HCT116 (cell line): ENCODE results near the gene RND2. TPM values are rescaled to one million over a fixed set of nuclear protein-coding genes. Genes with fewer than 3 reads are reported as not detected.

Experiments
- ATAC-seq: fragments of 200-7000 bp; cut with Tn5 transposase; 2 replicates; pipeline ENCODE4 v1.9.1; 2020; ENCODE audit warnings: mild to moderate bottlenecking, moderate library complexity
- BruUV-seq: library from RNA; stranded (reverse); fragments of 400-500 nt; replicated peaks from 2 replicates; lab custom pipeline; 2021; lab: Mats Ljungman, UMichigan
- CTCF ChIA-PET: fragments of 300-600 bp; sonication (Branson Sonifier 250); formaldehyde crosslinking; loops from one replicate; lab custom pipeline; 2021; ENCODE audit warnings: antibody characterized with exemption; lab: Charles Lee
- POLR2A ChIA-PET: fragments of 300-600, 350-600 bp; sonication (Branson Sonifier 250); formaldehyde crosslinking; loops from one replicate; lab custom pipeline; 2021; ENCODE audit warnings: antibody characterized with exemption; lab: Charles Lee
- RAD21 ChIA-PET, 2 experiments: fragments of 300-600 bp; sonication (Branson Sonifier 250); formaldehyde crosslinking; loops; one replicate each; lab custom pipeline; 2023; ENCODE audit warnings: low total read pairs in 2 of 2; ENCODE audit not compliant: uncharacterized antibody in 2 of 2, unreplicated experiment in 2 of 2, low non-redundant PET in 1 of 2; lab: Charles Lee
- DNase-seq: peaks from one replicate; pipeline ENCODE4 v3.0.0-alpha.2; 2010; ENCODE audit warnings: low read depth, low spot score
- H2AFZ ChIP-seq: fragments of 200-600 bp; shearing (Covaris generic), sonication (generic); 2 replicates; pipeline ENCODE4 v1.6.1; 2017; ENCODE audit warnings: low read depth, mixed run types, mixed read lengths, antibody characterized with exemption, low read length; ENCODE audit not compliant: poor library complexity, severe bottlenecking
- H3K27ac ChIP-seq: 2 replicates; pipeline ENCODE4 v1.5.1; 2012; ENCODE audit warnings: low read depth, low read length
- H3K27me3 ChIP-seq: fragments of 200-600 bp; sonication (generic); 2 replicates; pipeline ENCODE4 v1.6.1; 2016; ENCODE audit warnings: mixed run types, low read length, mixed read lengths; ENCODE audit not compliant: insufficient read depth
- H3K36me3 ChIP-seq, 2 experiments: fragments of 200-500 bp in 1 of 2; fragments of 200-600 bp in 1 of 2; sonication (Bioruptor generic) in 1 of 2; sonication (generic) in 1 of 2; 2 replicates each; pipeline versions ENCODE4 v1.5.1 to v1.6.1; 2014 to 2016; ENCODE audit warnings: low read length in 2 of 2, inconsistent platforms in 1 of 2, mixed read lengths in 1 of 2, mixed run types in 1 of 2; ENCODE audit not compliant: insufficient read depth in 2 of 2, control insufficient read depth in 1 of 2
- H3K4me1 ChIP-seq, 2 experiments: fragments of 200-600 bp in 1 of 2; sonication (generic) in 1 of 2; 2 replicates each; pipeline versions ENCODE4 v1.5.1 to v1.6.1; 2012 to 2017; ENCODE audit warnings: low read length in 2 of 2, inconsistent platforms in 1 of 2, mild to moderate bottlenecking in 1 of 2, mixed read lengths in 1 of 2, mixed run types in 1 of 2, moderate library complexity in 1 of 2; ENCODE audit not compliant: insufficient read depth in 2 of 2, control insufficient read depth in 1 of 2
- H3K4me2 ChIP-seq: fragments of 200-600 bp; sonication (generic); 2 replicates; pipeline ENCODE4 v1.6.1; 2017; ENCODE audit warnings: mixed run types, low read length, mixed read lengths
- H3K4me3 ChIP-seq, 2 experiments: fragments of 200-600 bp in 1 of 2; sonication (generic) in 1 of 2; replicated peaks in 1 of 2; 2 replicates each; pipeline ENCODE4 v1.5.1; 2011 to 2016; ENCODE audit warnings: low read length in 2 of 2, control low read depth in 1 of 2, low read depth in 1 of 2, mild to moderate bottlenecking in 1 of 2, mixed read lengths in 1 of 2, mixed run types in 1 of 2
- H3K79me2 ChIP-seq: fragments of 200-600 bp; sonication (generic); 2 replicates; pipeline ENCODE4 v1.6.1; 2017; ENCODE audit warnings: mild to moderate bottlenecking, mixed run types, low read length, moderate library complexity, mixed read lengths; ENCODE audit not compliant: insufficient read depth
- H3K9ac ChIP-seq: fragments of 200-600 bp; sonication (generic); 2 replicates; pipeline ENCODE4 v1.6.1; 2016; ENCODE audit warnings: low read length, mixed read lengths
- H3K9me2 ChIP-seq: fragments of 200-600 bp; sonication (generic), shearing (Covaris generic); 2 replicates; pipeline ENCODE4 v1.6.1; 2017; ENCODE audit warnings: mixed run types, mild to moderate bottlenecking, moderate library complexity; ENCODE audit not compliant: insufficient read depth
- H3K9me3 ChIP-seq, 2 experiments: fragments of 200-500 bp in 1 of 2; fragments of 200-600 bp in 1 of 2; sonication (Bioruptor generic) in 1 of 2; sonication (generic) in 1 of 2; 2 replicates each; pipeline ENCODE4 v1.6.1; 2014 to 2017; ENCODE audit warnings: low read length in 2 of 2, mixed read lengths in 2 of 2, inconsistent platforms in 1 of 2, low read depth in 1 of 2, mild to moderate bottlenecking in 1 of 2, mixed run types in 1 of 2, moderate library complexity in 1 of 2; ENCODE audit not compliant: control insufficient read depth in 1 of 2, insufficient read depth in 1 of 2
- H4K20me1 ChIP-seq: fragments of 200-600 bp; sonication (generic), shearing (Covaris generic); 2 replicates; pipeline ENCODE4 v1.6.1; 2017; ENCODE audit warnings: mixed run types, mild to moderate bottlenecking, moderate library complexity; ENCODE audit not compliant: insufficient read depth
- ATF3 ChIP-seq: IDR thresholded peaks from 2 replicates; pipeline ENCODE4 v1.6.1; 2012
- CBX3 ChIP-seq: IDR thresholded peaks from 2 replicates; pipeline ENCODE4 v1.6.1; 2012; ENCODE audit warnings: low read depth
- CEBPB ChIP-seq: IDR thresholded peaks from 2 replicates; pipeline ENCODE4 v1.6.1; 2012; ENCODE audit warnings: low read depth
- EGR1 ChIP-seq: IDR thresholded peaks from 2 replicates; pipeline ENCODE4 v1.6.1; 2012; ENCODE audit warnings: low read depth
- ELF1 ChIP-seq: IDR thresholded peaks from 2 replicates; pipeline ENCODE4 v1.6.1; 2012; ENCODE audit warnings: low read depth, borderline replicate concordance
- EZH2 ChIP-seq: fragments of 200-600 bp; sonication (generic); IDR thresholded peaks from 2 replicates; pipeline ENCODE4 v1.6.1; 2017; ENCODE audit warnings: antibody characterized with exemption, mixed run types
- EZH2phosphoT487 ChIP-seq: fragments of 200-600 bp; IDR thresholded peaks from 2 replicates; pipeline ENCODE4 v1.6.1; 2018; ENCODE audit warnings: antibody characterized with exemption, borderline replicate concordance
- JUND ChIP-seq: IDR thresholded peaks from 2 replicates; pipeline ENCODE4 v1.6.1; 2012
- MAX ChIP-seq: IDR thresholded peaks from 2 replicates; pipeline ENCODE4 v1.6.1; 2012
- POLR2A ChIP-seq: IDR thresholded peaks from 2 replicates; pipeline ENCODE4 v1.7.0; 2011; ENCODE audit warnings: borderline replicate concordance; ENCODE audit not compliant: insufficient read depth, insufficient read length; ENCODE audit errors: extremely low read depth
- RAD21 ChIP-seq: IDR thresholded peaks from 2 replicates; pipeline ENCODE4 v1.6.1; 2012; ENCODE audit warnings: low read depth, mild to moderate bottlenecking
- SIN3A ChIP-seq: IDR thresholded peaks from 2 replicates; pipeline ENCODE4 v1.6.1; 2012; ENCODE audit warnings: low read depth
- intact Hi-C: fragments of 100-400 bp; cut with micrococcal nuclease; formaldehyde crosslinking; loops from 2 replicates; pipeline ENCODE4 v1.10.0; 2022
- total RNA-seq: library from RNA; stranded (reverse); gene quantifications from one replicate; pipeline ENCODE4 v1.2.1, GENCODE V29; 2021; ENCODE audit not compliant: unreplicated experiment

The RND2 gene
- total RNA-seq, 1 experiment from 2014 or later, result 0.66 TPM

GRCh38 chr17:42985225-42985624 is 39.8 kb upstream of the RND2 start:
- ChIA-PET RAD21 (no interaction called here), CTCF (interaction anchor here (1.4 kb wide), 1 partner anchor 12 kb away, joined by 5 read pairs; no protein-coding TSS in a partner anchor)
- intact Hi-C loops, result no loop called here

GRCh38 chr17:42989141-42989540 is 35.9 kb upstream of the RND2 start:
- no peak overlapping the region for H3K27ac ChIP-seq
- no TSS peak for BruUV-seq
- no peak overlapping the region for H3K4me2 ChIP-seq
- no peaks in the 10 kb centered on the region for H3K9me2 ChIP-seq
- H3K9ac ChIP-seq, result no peak overlapping the region
- no peak overlapping the region for H2AFZ ChIP-seq
- TF ChIP-seq EZH2, result no peak
- no peak for TF ChIP-seq POLR2A
- TF ChIP-seq MAX, result no peak
- no peak for TF ChIP-seq RAD21
- no peak for TF ChIP-seq ELF1
- no peak for TF ChIP-seq ATF3
- no peak for TF ChIP-seq CBX3
- TF ChIP-seq JUND, result no peak
- TF ChIP-seq CEBPB, result no peak
- no peak for TF ChIP-seq EZH2phosphoT487
- TF ChIP-seq EGR1, result no peak
- intact Hi-C loops, result no loop called here
- DNase-seq (no peak), ATAC-seq (no peak)
- no peaks in the 10 kb centered on the region for H4K20me1 ChIP-seq
- H3K4me1 ChIP-seq, result peaks cover 0 to 15% of the 10 kb centered on the region in 2 experiments; a peak in 2 of 4 replicates
- ChIA-PET CTCF (no interaction called here), POLR2A (interaction anchor here (1.0 kb wide), 1 partner anchor 9 kb away, joined by 3 read pairs; the partner anchor contains the start of gene RPL27), RAD21 (interaction anchor here in 1 of 2 experiments (0.5 kb wide), 1 partner anchor 327 kb away, joined by 9 read pairs; no protein-coding TSS in a partner anchor)
- H3K36me3 ChIP-seq, result peaks cover 43 to 47% of the 10 kb centered on the region in 2 experiments; a peak in 3 of 4 replicates
- no peak overlapping the region for H3K4me3 ChIP-seq
- H3K79me2 ChIP-seq, result peaks cover 14% of the 10 kb centered on the region
- no peaks in the 10 kb centered on the region for H3K9me3 ChIP-seq
- no peaks in the 10 kb centered on the region for H3K27me3 ChIP-seq

More at GRCh38 chr17:42985225-42985624, 39.8 kb upstream of the RND2 start:
- no peak overlapping the region for H2AFZ ChIP-seq
- no peak for TF ChIP-seq CBX3
- TF ChIP-seq EGR1, result no peak
- no peak for TF ChIP-seq POLR2A
- TF ChIP-seq ATF3, result no peak
- no peak for TF ChIP-seq SIN3A
- TF ChIP-seq, all 23 proteins: peak for 0
- no peaks in the 10 kb centered on the region for H3K27me3 ChIP-seq
- no peak overlapping the region for H3K27ac ChIP-seq
- H3K9me3 ChIP-seq, result no peaks in the 10 kb centered on the region
- H3K4me1 ChIP-seq, result peaks cover 0 to 25% of the 10 kb centered on the region in 2 experiments; a peak in 2 of 4 replicates
- no peak overlapping the region for H3K4me3 ChIP-seq
- H3K9ac ChIP-seq, result no peak overlapping the region
- peaks cover 40% of the 10 kb centered on the region for H3K79me2 ChIP-seq
- no peaks in the 10 kb centered on the region for H3K9me2 ChIP-seq
- H4K20me1 ChIP-seq, result no peaks in the 10 kb centered on the region
- no TSS peak for BruUV-seq
- H3K36me3 ChIP-seq, result peaks cover 27 to 36% of the 10 kb centered on the region in 2 experiments; a peak in 3 of 4 replicates
- ATAC-seq, result no peak
- no peak overlapping the region for H3K4me2 ChIP-seq
- POLR2A ChIA-PET, result interaction anchor here (1.7 kb wide), 1 partner anchor 13 kb away, joined by 8 read pairs; the partner anchor contains the start of gene RPL27
- no peak for DNase-seq
